SIG-M5 treated with dmso at 0.1 percent for 504 hours (cell line): ENCODE data around the gene ZFP36L1.

ENCODE experiments used
- DNase-seq: peaks from one replicate; lab custom pipeline; 2025; ENCODE audit not compliant: unreplicated experiment; lab: John Stamatoyannopoulos, UW

ZFP36L1 gene

GRCh38 chr14:68796418-68797101, 3.7 kb upstream of the ZFP36L1 start:
- DNase-seq = no peak

GRCh38 chr14:68795597-68796417, 2.9 kb upstream of the ZFP36L1 start:
- DNase-seq = peak; percentile 34

- DNase-seq = peak; percentile 46
These were observed 2.2 kb upstream of the ZFP36L1 start for GRCh38 chr14:68794851-68795596.

GRCh38 chr14:68794130-68794850, 1.4 kb upstream of the ZFP36L1 start:
- peak; percentile 54 for DNase-seq

- DNase-seq = no peak
These were observed 865 bp upstream of the ZFP36L1 start for GRCh38 chr14:68793734-68794129.

GRCh38 chr14:68792678-68792978, 239 bp downstream of the ZFP36L1 start:
- DNase-seq = no peak

GRCh38 chr14:68791902-68792677, 777 bp downstream of the ZFP36L1 start:
- DNase-seq = no peak

GRCh38 chr14:68791078-68791901, 1.6 kb downstream of the ZFP36L1 start:
- DNase-seq = no peak

- peak; percentile 33 for DNase-seq
These were observed 2.2 kb downstream of the ZFP36L1 start for GRCh38 chr14:68790644-68791077.

- no peak for DNase-seq
These were observed 2.8 kb downstream of the ZFP36L1 start for GRCh38 chr14:68789821-68790643.

GRCh38 chr14:68788996-68789820, 3.7 kb downstream of the ZFP36L1 start:
- DNase-seq = peak; percentile 73

- no peak for DNase-seq
These were observed 4.4 kb downstream of the ZFP36L1 start for GRCh38 chr14:68788275-68788995.

- DNase-seq = no peak
These were observed 5.5 kb downstream of the ZFP36L1 start for GRCh38 chr14:68787092-68787992.

GRCh38 chr14:68786491-68787091, 6.3 kb downstream of the ZFP36L1 start:
- DNase-seq = no peak

GRCh38 chr14:68785534-68786490, 7.1 kb downstream of the ZFP36L1 start:
- DNase-seq = no peak
